ENCODE results near the gene BRCA1.

DNA sequence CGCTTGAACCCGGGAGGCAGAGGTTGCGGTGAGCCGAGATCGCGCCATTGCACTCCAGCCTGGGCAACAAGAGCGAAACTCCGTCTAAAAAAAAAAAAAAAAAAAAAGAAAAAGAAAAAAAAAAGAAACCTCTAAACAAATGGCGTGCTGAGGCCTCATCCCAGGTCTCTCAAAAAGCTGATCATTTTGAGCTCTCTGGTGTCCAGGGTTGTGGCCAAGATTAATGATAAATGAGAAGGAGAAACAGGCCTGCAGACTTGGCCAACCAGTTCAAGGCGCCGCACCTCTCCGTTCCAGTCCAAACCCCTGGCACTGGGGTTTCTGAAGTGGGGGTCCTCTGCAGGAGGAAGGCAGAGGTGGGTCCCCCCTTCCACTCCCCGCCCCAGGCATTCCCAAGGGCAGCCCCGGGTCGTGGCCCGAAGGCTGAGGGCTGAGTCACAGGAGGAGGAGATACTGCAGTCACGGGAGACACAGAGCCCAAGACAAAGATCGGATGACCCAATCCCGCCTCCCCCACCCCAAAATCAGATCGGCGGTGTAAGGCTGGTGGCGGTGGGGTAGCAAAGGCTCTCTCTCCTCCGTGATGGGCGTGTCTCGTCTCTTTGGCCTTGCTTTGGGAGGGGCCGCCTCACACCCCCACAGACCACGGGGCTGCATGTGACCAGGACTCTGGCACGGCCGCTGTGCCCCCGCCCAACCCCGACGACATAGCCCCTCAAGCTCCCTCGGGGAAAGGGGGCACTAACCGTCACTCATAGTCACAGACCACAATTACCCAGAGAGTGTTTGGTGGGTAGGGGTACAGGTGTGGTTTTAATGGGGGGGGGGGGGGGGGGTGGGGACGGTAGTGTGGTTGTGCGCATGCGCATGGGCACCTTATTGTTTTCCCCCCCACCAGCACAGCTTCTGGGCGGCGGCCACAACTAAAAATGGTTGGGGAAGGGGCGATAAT is 104.1 kb downstream of the BRCA1 start:
- TF ChIP-seq, protein P1, sequence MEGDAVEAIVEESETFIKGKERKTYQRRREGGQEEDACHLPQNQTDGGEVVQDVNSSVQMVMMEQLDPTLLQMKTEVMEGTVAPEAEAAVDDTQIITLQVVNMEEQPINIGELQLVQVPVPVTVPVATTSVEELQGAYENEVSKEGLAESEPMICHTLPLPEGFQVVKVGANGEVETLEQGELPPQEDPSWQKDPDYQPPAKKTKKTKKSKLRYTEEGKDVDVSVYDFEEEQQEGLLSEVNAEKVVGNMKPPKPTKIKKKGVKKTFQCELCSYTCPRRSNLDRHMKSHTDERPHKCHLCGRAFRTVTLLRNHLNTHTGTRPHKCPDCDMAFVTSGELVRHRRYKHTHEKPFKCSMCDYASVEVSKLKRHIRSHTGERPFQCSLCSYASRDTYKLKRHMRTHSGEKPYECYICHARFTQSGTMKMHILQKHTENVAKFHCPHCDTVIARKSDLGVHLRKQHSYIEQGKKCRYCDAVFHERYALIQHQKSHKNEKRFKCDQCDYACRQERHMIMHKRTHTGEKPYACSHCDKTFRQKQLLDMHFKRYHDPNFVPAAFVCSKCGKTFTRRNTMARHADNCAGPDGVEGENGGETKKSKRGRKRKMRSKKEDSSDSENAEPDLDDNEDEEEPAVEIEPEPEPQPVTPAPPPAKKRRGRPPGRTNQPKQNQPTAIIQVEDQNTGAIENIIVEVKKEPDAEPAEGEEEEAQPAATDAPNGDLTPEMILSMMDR (IDR thresholded peaks at IDR 0.05) = no peak
- TF ChIP-seq POLR2A (IDR thresholded peaks at IDR 0.05) = peak in 1 of 2 donors; percentile 35

Data from thyroid gland (tissue), 4 donors.